Lower leg skin (tissue), 4 donors: ENCODE results near the gene NMT1. TPM values are rescaled to one million over a fixed set of nuclear protein-coding genes. Genes with fewer than 3 reads are reported as not detected.
A peak's percentile ranks its signal among the peaks of the same experiment; 100 is the strongest.

Experiments used
- DNase-seq, 2 donors: peaks; one replicate each; pipeline ENCODE4 v3.0.0-alpha.2; 2019; ENCODE audit warnings: low spot score in 2 of 2
- H3K4me3 ChIP-seq: fragments of 200-600 bp; sonication (generic); 2 replicates; pipeline ENCODE4 v1.5.1; 2017; ENCODE audit warnings: mild to moderate bottlenecking, low read depth; ENCODE audit not compliant: poor library complexity, severe bottlenecking
- POLR2A ChIP-seq, 2 donors: fragments of 450-650 bp; IDR thresholded peaks; one replicate each; pipeline ENCODE4 v1.6.1; 2016 to 2017; ENCODE audit warnings: antibody characterized with exemption in 2 of 2, mild to moderate bottlenecking in 1 of 2, moderate library complexity in 1 of 2
- WGBS, 2 donors: methylation state at CpG; one replicate each; pipeline ENCODE4 v1.1.5; 2018; 5-methylcytosine and 5-hydroxymethylcytosine counted together
- intact Hi-C: fragments of 100-400 bp; cut with DNase I; formaldehyde crosslinking; loops from one replicate; pipeline ENCODE4 v1.15.0; 2023; ENCODE audit warnings: low total_unique reads
- total RNA-seq, 4 donors: library from RNA; depleted of rRNA; stranded (reverse); fragments of >200 nt; gene quantifications; one replicate each; pipeline ENCODE4 v1.1.0, GENCODE V29; 2016
- TF ChIP-seq, protein P1 (sequence below), 3 donors: fragments of 450-650 bp; IDR thresholded peaks; one replicate each; pipeline ENCODE4 v1.5.1; 2016; ENCODE audit warnings: antibody characterized with exemption in 3 of 3, mild to moderate bottlenecking in 3 of 3, moderate library complexity in 2 of 3

NMT1 gene
- total RNA-seq, 4 donors from 2014 or later = 37.3 to 101 (median 60.3) TPM

DNA sequence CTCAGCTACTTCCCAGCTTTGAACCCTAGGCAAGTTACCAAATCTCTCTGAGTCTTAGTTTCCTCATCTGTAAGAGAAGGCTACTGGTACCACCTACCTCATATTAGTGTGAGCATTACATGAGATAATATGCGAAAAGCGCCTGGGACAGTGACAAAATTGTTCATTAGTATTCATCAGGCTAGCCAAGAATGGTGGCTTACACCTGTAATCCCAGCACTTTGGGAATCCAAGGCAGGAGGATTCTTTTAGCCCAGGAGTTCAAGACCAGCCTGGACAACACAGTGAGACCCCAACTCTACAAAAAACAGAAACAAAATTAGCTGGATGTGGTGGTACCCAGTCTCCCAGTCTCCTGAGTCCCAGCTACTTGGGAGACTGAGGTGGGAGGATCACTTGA, 67.9 kb downstream of the NMT1 start:
- TF ChIP-seq, protein P1, sequence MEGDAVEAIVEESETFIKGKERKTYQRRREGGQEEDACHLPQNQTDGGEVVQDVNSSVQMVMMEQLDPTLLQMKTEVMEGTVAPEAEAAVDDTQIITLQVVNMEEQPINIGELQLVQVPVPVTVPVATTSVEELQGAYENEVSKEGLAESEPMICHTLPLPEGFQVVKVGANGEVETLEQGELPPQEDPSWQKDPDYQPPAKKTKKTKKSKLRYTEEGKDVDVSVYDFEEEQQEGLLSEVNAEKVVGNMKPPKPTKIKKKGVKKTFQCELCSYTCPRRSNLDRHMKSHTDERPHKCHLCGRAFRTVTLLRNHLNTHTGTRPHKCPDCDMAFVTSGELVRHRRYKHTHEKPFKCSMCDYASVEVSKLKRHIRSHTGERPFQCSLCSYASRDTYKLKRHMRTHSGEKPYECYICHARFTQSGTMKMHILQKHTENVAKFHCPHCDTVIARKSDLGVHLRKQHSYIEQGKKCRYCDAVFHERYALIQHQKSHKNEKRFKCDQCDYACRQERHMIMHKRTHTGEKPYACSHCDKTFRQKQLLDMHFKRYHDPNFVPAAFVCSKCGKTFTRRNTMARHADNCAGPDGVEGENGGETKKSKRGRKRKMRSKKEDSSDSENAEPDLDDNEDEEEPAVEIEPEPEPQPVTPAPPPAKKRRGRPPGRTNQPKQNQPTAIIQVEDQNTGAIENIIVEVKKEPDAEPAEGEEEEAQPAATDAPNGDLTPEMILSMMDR (IDR thresholded peaks at IDR 0.05) = no peak
- no peak for TF ChIP-seq POLR2A (IDR thresholded peaks at IDR 0.05)
- 89 to 97% methylated on average over 2 of the region's 2 CpGs for WGBS, 2 donors
- no peak overlapping the region for H3K4me3 ChIP-seq
- no peak for DNase-seq
- intact Hi-C loops = no loop called here

DNA sequence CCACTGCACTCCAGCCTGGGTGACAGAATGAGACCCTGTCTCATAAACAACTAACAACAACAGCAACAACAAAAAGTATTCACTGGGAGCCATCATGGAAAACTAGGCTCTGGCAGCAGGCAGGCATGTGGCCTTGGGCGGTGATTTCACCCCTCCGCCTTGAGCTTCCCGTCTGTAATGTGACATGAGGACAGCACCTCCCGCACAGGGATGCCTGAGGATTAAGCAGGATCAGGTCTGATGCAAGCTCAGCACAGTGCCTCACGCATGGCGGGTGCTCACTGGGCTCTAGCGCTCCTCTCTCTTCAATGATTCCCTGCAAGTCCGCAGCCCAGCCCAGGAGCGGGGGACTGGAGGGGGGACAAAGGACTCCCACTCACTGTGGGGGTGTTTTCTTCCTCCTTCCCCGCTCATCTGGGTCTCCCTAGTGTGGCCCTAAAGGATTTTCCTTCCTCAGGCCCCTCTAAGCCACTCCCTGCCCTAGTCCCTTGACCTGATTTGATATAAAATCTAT, 68.4 kb downstream of the NMT1 start:
- no peak for DNase-seq
- no peak for TF ChIP-seq POLR2A (IDR thresholded peaks at IDR 0.05)
- TF ChIP-seq, protein P1 (IDR thresholded peaks at IDR 0.05) = no peak

GRCh38 chr17:45129940-45130680, 69.0 kb downstream of the NMT1 start:
- WGBS, 2 donors = 51 to 60% methylated on average over 13 of the region's 13 CpGs
- no peak overlapping the region for H3K4me3 ChIP-seq
- DNase-seq = no peak
- no peak for TF ChIP-seq POLR2A (IDR thresholded peaks at IDR 0.05)
- TF ChIP-seq, protein P1 (IDR thresholded peaks at IDR 0.05) = no peak
- intact Hi-C loops = no loop called here

More for the DNA sequence above, 68.4 kb downstream of the NMT1 start:
- 50 to 64% methylated on average over 9 to 10 of the region's 10 CpGs for WGBS, 2 donors
- no peak overlapping the region for H3K4me3 ChIP-seq
- intact Hi-C loops = no loop called here

DNA sequence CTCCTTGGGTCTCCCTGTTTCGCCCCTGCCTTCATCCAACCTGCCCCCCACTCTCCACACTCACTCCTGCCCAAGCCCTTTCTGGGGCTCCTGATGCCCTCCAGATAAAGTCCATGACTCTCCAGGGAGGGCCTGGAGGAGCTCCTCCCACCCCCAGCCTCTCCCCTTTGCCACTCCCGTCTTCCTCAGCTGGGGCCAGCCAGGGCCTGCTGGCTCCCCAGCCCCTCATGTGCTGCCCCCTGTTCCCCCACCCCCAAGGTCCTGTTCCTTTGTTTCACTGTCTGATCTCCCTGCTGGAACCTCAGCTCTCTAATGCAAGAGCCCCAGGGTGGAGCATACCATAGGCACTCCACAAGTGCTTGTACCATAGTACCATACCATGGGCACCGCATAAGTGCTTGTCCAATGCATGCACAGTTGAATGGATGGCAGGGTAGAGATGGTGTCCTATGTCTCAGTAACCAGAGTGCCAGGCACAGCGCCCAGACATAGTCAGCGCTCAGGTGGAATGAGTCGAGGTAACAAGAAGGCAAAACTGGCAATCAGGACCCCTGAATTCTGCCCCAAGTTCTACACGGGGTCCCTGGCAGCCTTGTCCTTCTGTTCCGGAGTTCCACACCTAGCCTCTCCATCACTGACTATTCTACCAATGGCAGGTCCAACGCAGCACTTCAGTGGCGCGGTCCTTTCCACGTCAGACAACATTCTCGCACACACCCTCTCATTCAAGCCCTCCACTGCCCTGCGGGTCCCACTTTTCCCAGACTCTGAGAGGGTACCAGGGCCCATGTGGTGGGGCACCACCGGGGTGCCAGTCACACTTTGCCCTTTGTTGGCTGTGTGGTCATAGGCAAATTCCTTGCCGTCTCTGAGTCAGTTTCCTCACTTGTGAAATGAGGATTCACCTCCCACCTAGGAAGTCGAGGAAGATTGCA, 69.8 kb downstream of the NMT1 start:
- intact Hi-C loops = no loop called here

GRCh38 chr17:45131616-45132319, 70.7 kb downstream of the NMT1 start:
- WGBS, 2 donors = 11 to 13% methylated on average over 24 to 27 of the region's 46 CpGs
- intact Hi-C loops = no loop called here
- DNase-seq = no peak
- TF ChIP-seq POLR2A (IDR thresholded peaks at IDR 0.05) = no peak
- TF ChIP-seq, protein P1 (IDR thresholded peaks at IDR 0.05) = peak in 1 of 3 donors; percentile 90
- H3K4me3 ChIP-seq = peak overlapping the region; percentile 86

More for the DNA sequence above, 69.8 kb downstream of the NMT1 start:
- no peak for DNase-seq
- no peak overlapping the region for H3K4me3 ChIP-seq
- TF ChIP-seq, protein P1 (IDR thresholded peaks at IDR 0.05) = no peak
- TF ChIP-seq POLR2A (IDR thresholded peaks at IDR 0.05) = no peak
- WGBS, 2 donors = 77% methylated on average over 16 to 17 of the region's 17 CpGs
